SK-N-SH (cell line): ENCODE data around the gene CFTR. TPM values are rescaled to one million over a fixed set of nuclear protein-coding genes. Genes with fewer than 3 reads are reported as not detected.

Experiments
- polyA plus RNA-seq, 3 experiments: library from polyadenylated mRNA; depleted of rRNA; stranded (reverse); fragments of >200 nt; gene quantifications; 2 replicates each; pipeline ENCODE4 v1.2.3, GENCODE V29; 2012
- small RNA-seq, 7 experiments: library from RNA; depleted of rRNA; stranded (forward); fragments of <200 nt; gene quantifications; one replicate each; pipeline ENCODE3, GENCODE V24; 2012

The CFTR gene
- polyA plus RNA-seq, 1 of the 3 experiments (the other 2 are of a cell fraction) = not detected

Small RNA genes lying within 50 kb of the gene (small RNA-seq; reads per million reads assigned to genes)
- gene AC000111.1 (0 reads per million in 7 experiments), gene AC000111.2 (0 reads per million in 7 experiments)

Other genes with a start within 250 kb of the CFTR start
- 0.05 TPM in 1 of 2 replicates, not detected in the other for gene WNT2, start 157.0 kb upstream of the CFTR start, polyA plus RNA-seq (2012; rRNA removed)
- gene ASZ1, start 52.5 kb upstream of the CFTR start, polyA plus RNA-seq (2012; rRNA removed) = not detected in 2 replicates